ENCODE data around the gene MEGF9. TPM values are rescaled to one million over a fixed set of nuclear protein-coding genes. Genes with fewer than 3 reads are reported as not detected.
"Not testable (repeated sequence)": the region's sequence is repeated elsewhere in the genome, so short reads cannot be mapped to it uniquely, and the experiment has no call there.

The MEGF9 gene
- total and polyA plus RNA-seq, 2 experiments from 2014 or later: 10.3 to 27.4 TPM

DNA sequence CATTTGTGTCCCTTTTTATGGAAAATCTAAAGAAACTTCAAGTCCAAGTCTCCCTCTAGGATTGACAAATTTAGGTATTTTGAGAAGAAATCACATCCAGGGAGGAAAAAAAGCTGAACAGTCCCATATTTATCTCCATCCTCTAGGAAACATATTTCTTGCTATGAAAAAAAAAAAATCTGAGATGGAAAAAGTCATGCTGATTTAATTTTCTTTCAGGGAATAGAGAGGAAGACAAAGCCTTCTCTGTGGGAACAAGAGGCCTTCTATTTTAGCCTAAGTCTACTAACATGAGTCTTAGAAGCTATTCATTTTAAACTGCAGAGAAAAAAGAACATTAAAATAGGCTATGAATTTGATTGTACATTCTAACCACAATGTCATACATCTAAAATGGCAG lies 71.2 kb downstream of the MEGF9 start:
- no peak for DNase-seq (ENCODE audit: low spot score)

DNA sequence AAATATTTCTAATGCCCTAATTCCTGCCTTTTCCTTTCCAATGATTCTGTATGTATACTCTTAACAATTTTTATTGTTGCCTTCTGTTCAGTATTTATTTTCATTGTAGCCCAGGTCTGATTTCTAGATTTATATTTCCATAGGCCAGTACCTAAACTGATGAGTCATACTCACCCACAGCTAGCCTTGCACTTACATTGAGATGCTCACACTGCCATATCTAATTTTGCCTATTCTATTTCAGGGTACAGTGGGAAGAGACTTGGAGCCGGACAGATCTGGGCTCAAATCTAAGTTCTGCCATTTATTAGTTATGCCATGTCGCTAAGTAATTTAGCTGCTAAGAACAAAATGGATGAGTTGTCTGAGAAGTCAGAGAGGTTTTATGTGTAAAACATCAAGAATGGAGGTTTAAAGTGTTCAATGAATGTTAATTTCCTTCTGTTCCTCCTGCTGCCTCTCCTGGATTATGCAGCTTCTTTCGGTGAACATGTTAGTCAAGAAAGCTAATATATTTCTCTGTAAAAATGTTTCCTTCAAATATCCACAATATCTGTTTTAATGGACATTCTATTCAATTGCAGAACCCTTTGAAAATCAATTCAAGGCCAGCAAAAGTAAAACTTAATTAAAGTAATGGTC lies 72.0 kb downstream of the MEGF9 start:
- Histone ChIP-seq H2AFZ (no peak overlapping the region), H3K4me3 (no peak overlapping the region), H3K4me1 (ENCODE audit: insufficient read depth) (no peaks in the 10 kb centered on the region), H4K20me1 (ENCODE audit: insufficient read depth, poor library complexity, severe bottlenecking) (no peaks in the 10 kb centered on the region), H3K27ac (no peak overlapping the region), H3K9me3 (ENCODE audit: low read depth) (no peaks in the 10 kb centered on the region), H3K79me2 (peaks cover 5% of the 10 kb centered on the region), H3K9me2 (replicated peaks; ENCODE audit: insufficient read depth) (no peaks in the 10 kb centered on the region), H3K36me3 (replicated peaks; ENCODE audit: insufficient read depth, low read depth) (no peaks in the 10 kb centered on the region), H3K27me3 (no peaks in the 10 kb centered on the region), H3K4me2 (no peak overlapping the region)
- 97% methylated on average over 3 of the region's 3 CpGs for WGBS (ENCODE audit: low lambda C conversion rate, missing lambda C conversion rate)
- no peak for TF ChIP-seq EZH2phosphoT487 (IDR thresholded peaks at IDR 0.05; ENCODE audit: low read depth, severe bottlenecking, unreplicated experiment)
- TF ChIP-seq, protein P1, sequence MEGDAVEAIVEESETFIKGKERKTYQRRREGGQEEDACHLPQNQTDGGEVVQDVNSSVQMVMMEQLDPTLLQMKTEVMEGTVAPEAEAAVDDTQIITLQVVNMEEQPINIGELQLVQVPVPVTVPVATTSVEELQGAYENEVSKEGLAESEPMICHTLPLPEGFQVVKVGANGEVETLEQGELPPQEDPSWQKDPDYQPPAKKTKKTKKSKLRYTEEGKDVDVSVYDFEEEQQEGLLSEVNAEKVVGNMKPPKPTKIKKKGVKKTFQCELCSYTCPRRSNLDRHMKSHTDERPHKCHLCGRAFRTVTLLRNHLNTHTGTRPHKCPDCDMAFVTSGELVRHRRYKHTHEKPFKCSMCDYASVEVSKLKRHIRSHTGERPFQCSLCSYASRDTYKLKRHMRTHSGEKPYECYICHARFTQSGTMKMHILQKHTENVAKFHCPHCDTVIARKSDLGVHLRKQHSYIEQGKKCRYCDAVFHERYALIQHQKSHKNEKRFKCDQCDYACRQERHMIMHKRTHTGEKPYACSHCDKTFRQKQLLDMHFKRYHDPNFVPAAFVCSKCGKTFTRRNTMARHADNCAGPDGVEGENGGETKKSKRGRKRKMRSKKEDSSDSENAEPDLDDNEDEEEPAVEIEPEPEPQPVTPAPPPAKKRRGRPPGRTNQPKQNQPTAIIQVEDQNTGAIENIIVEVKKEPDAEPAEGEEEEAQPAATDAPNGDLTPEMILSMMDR (IDR thresholded peaks at IDR 0.05; ENCODE audit: poor library complexity): no peak
- TF ChIP-seq EZH2 (IDR thresholded peaks at IDR 0.05; ENCODE audit: borderline replicate concordance): no peak
- DNase-seq (ENCODE audit: low spot score): no peak

More for the DNA sequence above, 71.2 kb downstream of the MEGF9 start:
- no peaks in the 10 kb centered on the region for H4K20me1 ChIP-seq (ENCODE audit: insufficient read depth, poor library complexity, severe bottlenecking)
- no peaks in the 10 kb centered on the region for H3K36me3 ChIP-seq (replicated peaks; ENCODE audit: insufficient read depth, low read depth)
- no peaks in the 10 kb centered on the region for H3K4me1 ChIP-seq (ENCODE audit: insufficient read depth)
- no peaks in the 10 kb centered on the region for H3K9me3 ChIP-seq (ENCODE audit: low read depth)
- no peak overlapping the region for H2AFZ ChIP-seq
- H3K4me2 ChIP-seq: no peak overlapping the region
- no peaks in the 10 kb centered on the region for H3K9me2 ChIP-seq (replicated peaks; ENCODE audit: insufficient read depth)
- H3K4me3 ChIP-seq: no peak overlapping the region
- H3K27ac ChIP-seq: no peak overlapping the region
- H3K27me3 ChIP-seq: no peaks in the 10 kb centered on the region
- H3K79me2 ChIP-seq: peaks cover 5% of the 10 kb centered on the region
- TF ChIP-seq EZH2phosphoT487 (IDR thresholded peaks at IDR 0.05; ENCODE audit: low read depth, severe bottlenecking, unreplicated experiment): no peak
- no peak for TF ChIP-seq EZH2 (IDR thresholded peaks at IDR 0.05; ENCODE audit: borderline replicate concordance)
- TF ChIP-seq, protein P1 (IDR thresholded peaks at IDR 0.05; ENCODE audit: poor library complexity): no peak

GRCh38 chr9:120640874-120641273 lies 73.4 kb downstream of the MEGF9 start:
- not testable (repeated sequence) for H2AFZ ChIP-seq; H3K4me2 ChIP-seq; H3K27me3 ChIP-seq; H3K9me2 ChIP-seq (replicated peaks; ENCODE audit: insufficient read depth); H3K36me3 ChIP-seq (replicated peaks; ENCODE audit: insufficient read depth, low read depth); H3K79me2 ChIP-seq; H3K27ac ChIP-seq; H4K20me1 ChIP-seq (ENCODE audit: insufficient read depth, poor library complexity, severe bottlenecking); H3K4me1 ChIP-seq (ENCODE audit: insufficient read depth); H3K4me3 ChIP-seq; H3K9me3 ChIP-seq (ENCODE audit: low read depth); DNase-seq (ENCODE audit: low spot score)
- 100% methylated on average over 1 of the region's 1 CpG for WGBS (ENCODE audit: low lambda C conversion rate, missing lambda C conversion rate)

GRCh38 chr9:120640380-120640779 lies 73.9 kb downstream of the MEGF9 start:
- H2AFZ ChIP-seq: no peak overlapping the region
- H3K4me2 ChIP-seq: no peak overlapping the region
- WGBS (ENCODE audit: low lambda C conversion rate, missing lambda C conversion rate): 95% methylated on average over 2 of the region's 2 CpGs
- peaks cover 5% of the 10 kb centered on the region for H3K79me2 ChIP-seq
- H3K9me3 ChIP-seq (ENCODE audit: low read depth): peaks cover 3% of the 10 kb centered on the region
- no peak overlapping the region for H3K4me3 ChIP-seq
- no peaks in the 10 kb centered on the region for H3K27me3 ChIP-seq
- no peaks in the 10 kb centered on the region for H3K9me2 ChIP-seq (replicated peaks; ENCODE audit: insufficient read depth)
- H3K36me3 ChIP-seq (replicated peaks; ENCODE audit: insufficient read depth, low read depth): no peaks in the 10 kb centered on the region
- H3K4me1 ChIP-seq (ENCODE audit: insufficient read depth): no peaks in the 10 kb centered on the region
- DNase-seq (ENCODE audit: low spot score): no peak
- TF ChIP-seq EZH2 (IDR thresholded peaks at IDR 0.05; ENCODE audit: borderline replicate concordance): no peak
- TF ChIP-seq EZH2phosphoT487 (IDR thresholded peaks at IDR 0.05; ENCODE audit: low read depth, severe bottlenecking, unreplicated experiment): no peak
- H3K27ac ChIP-seq: no peak overlapping the region
- no peaks in the 10 kb centered on the region for H4K20me1 ChIP-seq (ENCODE audit: insufficient read depth, poor library complexity, severe bottlenecking)
